ENCODE data around the gene OR10AG1. TPM values are rescaled to one million over a fixed set of nuclear protein-coding genes. Genes with fewer than 3 reads are reported as not detected.

The OR10AG1 gene
- not detected in 2 replicates for polyA plus RNA-seq (2012; rRNA removed)
- not detected in 2 replicates for polyA plus RNA-seq (2012; cell fraction: cytosol; rRNA removed)
- polyA plus RNA-seq (2012; cell fraction: nucleus; rRNA removed): not detected in 2 replicates

GRCh38 chr11:55969845-55970244 lies at the start of gene OR10AG1:
OR10AG1 (minus strand) TSS chr11:55969945; CDS start chr11:55969907, 38 bp downstream.
- ChIA-PET POLR2A (no interaction called here), CTCF (no interaction called here)
- Histone ChIP-seq H3K27ac (ENCODE audit: low read depth in 2 of 2, low read length in 1 of 2) (no peak within 1 kb of the TSS), H3K9me2 (no peaks in the 10 kb centered on the region), H3K4me3 (ENCODE audit: low read depth in 2 of 2, low read length in 1 of 2) (no peak within 1 kb of the TSS), H3K9ac (no peak within 1 kb of the TSS), H3K4me1 (ENCODE audit: control insufficient read depth in 1 of 2, insufficient read depth in 2 of 2, low read depth in 1 of 2, low read length in 1 of 2) (no peaks in the 10 kb centered on the region), H3K4me2 (no peak within 1 kb of the TSS), H2AFZ (ENCODE audit: low read depth) (no peak within 1 kb of the TSS), H3F3A (replicated peaks; ENCODE audit: insufficient read depth) (no peaks in the 10 kb centered on the region), H3K79me2 (ENCODE audit: insufficient read depth) (no peaks in the 10 kb centered on the region), H3K27me3 (ENCODE audit: insufficient read depth) (no peaks in the 10 kb centered on the region), H3K9me3 (no peaks in the 10 kb centered on the region), H3K36me3 (replicated peaks in 1 of 2; ENCODE audit: control insufficient read depth in 1 of 2, insufficient read depth in 2 of 2, low read length in 1 of 2) (no peaks in the 10 kb centered on the region), H4K20me1 (ENCODE audit: insufficient read depth) (no peaks in the 10 kb centered on the region)
- 0% methylated on average over 2 of the region's 2 CpGs for WGBS (ENCODE audit: low lambda C conversion rate)
- DNase-seq: no peak
- TF ChIP-seq REST (IDR thresholded peaks at IDR 0.05; ENCODE audit: low read depth, low read length): no peak

GRCh38 chr11:56013805-56014204 lies 44.1 kb upstream of the OR10AG1 start:
- no peak for DNase-seq
- WGBS (ENCODE audit: low lambda C conversion rate): 4% methylated on average over 2 of the region's 2 CpGs
- no peaks in the 10 kb centered on the region for H3K4me1 ChIP-seq (ENCODE audit: control insufficient read depth in 1 of 2, insufficient read depth in 2 of 2, low read depth in 1 of 2, low read length in 1 of 2)
- H4K20me1 ChIP-seq (ENCODE audit: insufficient read depth): no peaks in the 10 kb centered on the region
- H3K9ac ChIP-seq: no peak overlapping the region
- H2AFZ ChIP-seq (ENCODE audit: low read depth): no peak overlapping the region
- no peak overlapping the region for H3K4me2 ChIP-seq
- no peaks in the 10 kb centered on the region; the same call in 1 of the 2 replicates for H3K27me3 ChIP-seq (ENCODE audit: insufficient read depth)
- H3F3A ChIP-seq (replicated peaks; ENCODE audit: insufficient read depth): no peaks in the 10 kb centered on the region
- H3K79me2 ChIP-seq (ENCODE audit: insufficient read depth): no peaks in the 10 kb centered on the region
- no peaks in the 10 kb centered on the region; the same call in 1 of the 2 replicates for H3K9me3 ChIP-seq
- POLR2A ChIA-PET: no interaction called here
- H3K4me3 ChIP-seq (ENCODE audit: low read depth in 2 of 2, low read length in 1 of 2): no peak overlapping the region
- TF ChIP-seq ELF1 (IDR thresholded peaks at IDR 0.05) (no peak), SMC3 (IDR thresholded peaks at IDR 0.05; ENCODE audit: low read depth, low read length) (no peak), NFIC (IDR thresholded peaks at IDR 0.05; ENCODE audit: borderline replicate concordance) (no peak), CTCF (IDR thresholded peaks at IDR 0.05) (no peak)
- CTCF ChIA-PET: no interaction called here
- H3K9me2 ChIP-seq: no peaks in the 10 kb centered on the region
- H3K36me3 ChIP-seq (replicated peaks in 1 of 2; ENCODE audit: control insufficient read depth in 1 of 2, insufficient read depth in 2 of 2, low read length in 1 of 2): no peaks in the 10 kb centered on the region
- H3K27ac ChIP-seq (ENCODE audit: low read depth in 2 of 2, low read length in 1 of 2): no peak overlapping the region

- no peaks in the 10 kb centered on the region for H3K9me2 ChIP-seq
- no peak overlapping the region for H3K4me3 ChIP-seq (ENCODE audit: low read depth in 2 of 2, low read length in 1 of 2)
- H3K4me1 ChIP-seq (ENCODE audit: control insufficient read depth in 1 of 2, insufficient read depth in 2 of 2, low read depth in 1 of 2, low read length in 1 of 2): no peaks in the 10 kb centered on the region
- H3K4me2 ChIP-seq: no peak overlapping the region
- DNase-seq: no peak
- H3K27me3 ChIP-seq (ENCODE audit: insufficient read depth): no peaks in the 10 kb centered on the region
- H3K9me3 ChIP-seq: no peaks in the 10 kb centered on the region
- H3F3A ChIP-seq (replicated peaks; ENCODE audit: insufficient read depth): no peaks in the 10 kb centered on the region
- no peaks in the 10 kb centered on the region for H3K36me3 ChIP-seq (replicated peaks in 1 of 2; ENCODE audit: control insufficient read depth in 1 of 2, insufficient read depth in 2 of 2, low read length in 1 of 2)
- TF ChIP-seq NFIC (IDR thresholded peaks at IDR 0.05; ENCODE audit: borderline replicate concordance) (no peak), FOXM1 (IDR thresholded peaks at IDR 0.05; ENCODE audit: low read depth) (no peak), RAD21 (IDR thresholded peaks at IDR 0.05; ENCODE audit: low read length) (no peak), USF1 (IDR thresholded peaks at IDR 0.05; ENCODE audit: borderline replicate concordance, low read depth) (no peak), RFX5 (IDR thresholded peaks at IDR 0.05; ENCODE audit: low read length) (no peak), SIN3A (IDR thresholded peaks at IDR 0.05; ENCODE audit: borderline replicate concordance, low read depth, low read length) (no peak), RCOR1 (IDR thresholded peaks at IDR 0.05; ENCODE audit: low read length) (no peak), TEAD4 (IDR thresholded peaks at IDR 0.05; ENCODE audit: borderline replicate concordance, insufficient read depth) (no peak), GABPA (IDR thresholded peaks at IDR 0.05; ENCODE audit: low read depth) (no peak), SMC3 (IDR thresholded peaks at IDR 0.05; ENCODE audit: low read depth, low read length) (no peak), RXRA (IDR thresholded peaks at IDR 0.05; ENCODE audit: borderline replicate concordance, low read depth) (no peak), CTCF (IDR thresholded peaks at IDR 0.05) (no peak)
- H3K27ac ChIP-seq (ENCODE audit: low read depth in 2 of 2, low read length in 1 of 2): no peak overlapping the region
- H2AFZ ChIP-seq (ENCODE audit: low read depth): no peak overlapping the region
- ChIA-PET POLR2A (no interaction called here), CTCF (no interaction called here)
- H3K9ac ChIP-seq: no peak overlapping the region
- no peaks in the 10 kb centered on the region for H3K79me2 ChIP-seq (ENCODE audit: insufficient read depth)
- H4K20me1 ChIP-seq (ENCODE audit: insufficient read depth): no peaks in the 10 kb centered on the region
Observed at GRCh38 chr11:56010716-56011115, 41.0 kb upstream of the OR10AG1 start.
